MCF 10A (cell line): ENCODE measurements around the gene HAP1. TPM values are rescaled to one million over a fixed set of nuclear protein-coding genes. Genes with fewer than 3 reads are reported as not detected.
"Not testable (repeated sequence)": the region's sequence is repeated elsewhere in the genome, so short reads cannot be mapped to it uniquely, and the experiment has no call there.

Experiments
- BruUV-seq: library from RNA; stranded (reverse); fragments of 400-500 nt; replicated peaks from 2 replicates; lab custom pipeline; 2021; lab: Mats Ljungman, UMichigan
- CTCF ChIA-PET: fragments of 300-600 bp; sonication (Branson Sonifier 250); formaldehyde crosslinking; extraction: SDS; loops from one replicate; lab custom pipeline; 2021; ENCODE audit warnings: antibody characterized with exemption, inconsistent platforms; lab: Yijun Ruan, JAX
- POLR2A ChIA-PET: fragments of 300-600, 350-650 bp; sonication (Branson Sonifier 250); formaldehyde crosslinking; extraction: SDS; loops from one replicate; lab custom pipeline; 2020; ENCODE audit warnings: antibody characterized with exemption, inconsistent platforms; lab: Yijun Ruan, JAX
- DNase-seq: peaks from one replicate; pipeline ENCODE4 v3.0.0-alpha.2; 2018; ENCODE audit not compliant: unreplicated experiment
- H3K27ac Mint-ChIP-seq: one replicate; pipeline ENCODE4 v1.8.0; 2022; ENCODE audit warnings: mild to moderate bottlenecking, low read depth, mixed read lengths; ENCODE audit not compliant: unreplicated experiment
- H3K27me3 Mint-ChIP-seq: one replicate; pipeline ENCODE4 v1.8.0; 2022; ENCODE audit warnings: mixed read lengths; ENCODE audit not compliant: insufficient read depth, unreplicated experiment
- H3K36me3 Mint-ChIP-seq: one replicate; pipeline ENCODE4 v1.8.0; 2022; ENCODE audit warnings: mild to moderate bottlenecking, moderate library complexity, mixed read lengths; ENCODE audit not compliant: insufficient read depth, unreplicated experiment
- H3K4me1 Mint-ChIP-seq: one replicate; pipeline ENCODE4 v1.8.0; 2022; ENCODE audit warnings: mixed read lengths; ENCODE audit not compliant: insufficient read depth, unreplicated experiment
- H3K4me3 Mint-ChIP-seq: one replicate; pipeline ENCODE4 v1.8.0; 2022; ENCODE audit warnings: mild to moderate bottlenecking, moderate library complexity, mixed read lengths; ENCODE audit not compliant: unreplicated experiment
- H3K9me3 Mint-ChIP-seq: one replicate; pipeline ENCODE4 v1.8.0; 2022; ENCODE audit warnings: mixed read lengths; ENCODE audit not compliant: unreplicated experiment
- CTCF ChIP-seq: fragments of 200-600 bp; IDR thresholded peaks from one replicate; pipeline ENCODE4 v1.8.0; 2022; ENCODE audit warnings: antibody characterized with exemption, mild to moderate bottlenecking; ENCODE audit not compliant: unreplicated experiment
- intact Hi-C: fragments of 100-400 bp; cut with micrococcal nuclease; formaldehyde crosslinking; loops from 2 replicates; pipeline ENCODE4 v1.14.1; 2022
- total RNA-seq: library from RNA; stranded (reverse); gene quantifications from 2 replicates; pipeline ENCODE4 v1.2.3, GENCODE V29; 2022

HAP1 gene
- total RNA-seq, 1 experiment from 2014 or later: 0.37 TPM

- TF ChIP-seq CTCF: no peak
- Mint-ChIP-seq H3K4me3 (no peak overlapping the region), H3K4me1 (peaks cover 40% of the 10 kb centered on the region), H3K36me3 (peaks cover 64% of the 10 kb centered on the region), H3K9me3 (no peaks in the 10 kb centered on the region), H3K27ac (peak overlapping the region; percentile 64), H3K27me3 (no peaks in the 10 kb centered on the region)
- DNase-seq: no peak
- ChIA-PET CTCF (interaction anchor here (3.0 kb wide), 1 partner anchor 21 kb away, joined by 29 read pairs; no protein-coding TSS in a partner anchor), POLR2A (interaction anchor here (0.6 to 18.0 kb wide), 4 partner anchors 9 to 1588 kb away, joined by 3 to 599 read pairs (median 8); partner anchors contain the start of genes FKBP10 and P3H4)
- intact Hi-C loops: no loop called here
- no TSS peak for BruUV-seq
Measured at GRCh38 chr17:41779954-41780353, 45.5 kb upstream of the HAP1 start.

GRCh38 chr17:41777574-41778188 lies 43.2 kb upstream of the HAP1 start:
- CTCF ChIA-PET: interaction anchor here (0.9 to 3.0 kb wide), 4 partner anchors 9 to 40 kb away, joined by 3 to 29 read pairs (median 8); partner anchors contain the start of gene JUP
- no peak for TF ChIP-seq CTCF
- Mint-ChIP-seq H3K4me1 (peaks cover 33% of the 10 kb centered on the region), H3K4me3 (no peak overlapping the region), H3K27ac (peak overlapping the region; percentile 71), H3K9me3 (no peaks in the 10 kb centered on the region), H3K36me3 (peaks cover 70% of the 10 kb centered on the region), H3K27me3 (no peaks in the 10 kb centered on the region)
- DNase-seq: peak; percentile 92
- intact Hi-C loops: no loop called here
- POLR2A ChIA-PET: interaction anchor here (0.7 to 18.0 kb wide), 9 partner anchors 8 to 477 kb away, joined by 3 to 599 read pairs (median 4); partner anchors contain the start of genes FKBP10, JUP, KRT15 and P3H4
- BruUV-seq: no TSS peak

GRCh38 chr17:41777157-41777573 lies 42.7 kb upstream of the HAP1 start:
- no peak overlapping the region for H3K4me3 Mint-ChIP-seq
- intact Hi-C loops: no loop called here
- no peaks in the 10 kb centered on the region for H3K9me3 Mint-ChIP-seq
- no peaks in the 10 kb centered on the region for H3K27me3 Mint-ChIP-seq
- TF ChIP-seq CTCF: no peak
- CTCF ChIA-PET: interaction anchor here (1.3 to 1.6 kb wide), 2 partner anchors 24 to 40 kb away, joined by 3 to 12 read pairs; no protein-coding TSS in a partner anchor
- BruUV-seq: no TSS peak
- peak overlapping the region; percentile 71 for H3K27ac Mint-ChIP-seq
- POLR2A ChIA-PET: interaction anchor here (0.7 to 18.0 kb wide), 7 partner anchors 8 to 478 kb away, joined by 3 to 599 read pairs (median 4); partner anchors contain the start of genes FKBP10, JUP and P3H4
- DNase-seq: no peak
- H3K4me1 Mint-ChIP-seq: peaks cover 28% of the 10 kb centered on the region
- peaks cover 68% of the 10 kb centered on the region for H3K36me3 Mint-ChIP-seq

GRCh38 chr17:41776262-41776900 lies 41.9 kb upstream of the HAP1 start:
- H3K27me3 Mint-ChIP-seq, intact Hi-C loops, BruUV-seq, H3K9me3 Mint-ChIP-seq, DNase-seq, H3K4me3 Mint-ChIP-seq: not testable (repeated sequence)
- POLR2A ChIA-PET: interaction anchor here (1.8 to 18.0 kb wide), 4 partner anchors 9 to 27 kb away, joined by 4 to 599 read pairs (median 48); partner anchors contain the start of genes FKBP10, JUP and P3H4
- peaks cover 66% of the 10 kb centered on the region for H3K36me3 Mint-ChIP-seq
- CTCF ChIA-PET: interaction anchor here (1.6 kb wide), 1 partner anchor 25 kb away, joined by 12 read pairs; no protein-coding TSS in a partner anchor
- H3K27ac Mint-ChIP-seq: peak overlapping the region; percentile 63
- peaks cover 21% of the 10 kb centered on the region for H3K4me1 Mint-ChIP-seq
